ENCODE data around the gene RIPK3. TPM values are rescaled to one million over a fixed set of nuclear protein-coding genes. Genes with fewer than 3 reads are reported as not detected.

The RIPK3 gene
- total RNA-seq, 2 donors from 2014 or later, result 1.9 to 7.6 TPM

DNA sequence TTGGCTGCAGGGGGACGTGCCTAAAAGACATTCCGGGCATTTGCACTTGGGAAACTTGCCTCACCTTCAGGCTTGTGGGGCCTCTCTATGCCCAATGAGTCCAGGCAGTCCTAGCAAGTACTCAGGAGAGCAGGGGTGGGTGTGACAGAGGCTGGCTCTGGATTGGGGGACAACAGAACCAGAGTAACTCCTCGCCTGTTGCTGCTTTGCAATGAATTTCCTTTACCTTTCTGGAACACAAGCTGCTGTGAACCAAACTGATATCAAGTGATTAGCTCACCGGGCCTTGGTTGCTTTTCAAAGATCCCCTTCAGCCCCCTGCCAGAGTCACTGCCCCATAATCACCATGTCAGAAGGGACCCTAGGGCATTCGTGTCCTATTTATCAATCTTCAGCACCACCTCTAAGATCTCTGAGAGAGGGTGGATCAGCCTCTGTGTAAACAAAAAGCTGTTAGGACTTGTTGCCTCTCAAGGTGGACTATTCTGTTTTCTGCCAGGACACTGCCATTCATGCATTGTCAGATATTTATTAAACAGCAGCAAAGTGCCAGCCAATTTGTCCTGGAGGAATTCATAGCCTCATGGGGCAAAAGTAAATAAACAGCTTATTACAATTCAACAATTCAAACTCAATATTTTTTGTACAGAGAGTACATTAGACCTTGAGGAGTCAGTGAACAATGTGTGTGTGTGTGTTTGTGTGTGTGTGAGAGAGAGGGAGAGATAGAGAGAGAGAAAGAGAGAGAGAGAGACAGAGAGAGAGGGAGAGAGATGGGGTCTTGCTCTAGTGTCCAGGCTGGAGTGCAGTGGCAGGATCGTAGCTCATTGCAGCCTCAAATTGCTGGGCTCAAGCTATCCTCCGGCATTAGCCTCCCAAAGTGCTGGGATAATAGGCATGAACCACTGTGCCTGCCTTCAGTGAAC lies 39.5 kb upstream of the RIPK3 start:
- DNase-seq (ENCODE audit: low spot score), result no peak
- TF ChIP-seq, protein P1, sequence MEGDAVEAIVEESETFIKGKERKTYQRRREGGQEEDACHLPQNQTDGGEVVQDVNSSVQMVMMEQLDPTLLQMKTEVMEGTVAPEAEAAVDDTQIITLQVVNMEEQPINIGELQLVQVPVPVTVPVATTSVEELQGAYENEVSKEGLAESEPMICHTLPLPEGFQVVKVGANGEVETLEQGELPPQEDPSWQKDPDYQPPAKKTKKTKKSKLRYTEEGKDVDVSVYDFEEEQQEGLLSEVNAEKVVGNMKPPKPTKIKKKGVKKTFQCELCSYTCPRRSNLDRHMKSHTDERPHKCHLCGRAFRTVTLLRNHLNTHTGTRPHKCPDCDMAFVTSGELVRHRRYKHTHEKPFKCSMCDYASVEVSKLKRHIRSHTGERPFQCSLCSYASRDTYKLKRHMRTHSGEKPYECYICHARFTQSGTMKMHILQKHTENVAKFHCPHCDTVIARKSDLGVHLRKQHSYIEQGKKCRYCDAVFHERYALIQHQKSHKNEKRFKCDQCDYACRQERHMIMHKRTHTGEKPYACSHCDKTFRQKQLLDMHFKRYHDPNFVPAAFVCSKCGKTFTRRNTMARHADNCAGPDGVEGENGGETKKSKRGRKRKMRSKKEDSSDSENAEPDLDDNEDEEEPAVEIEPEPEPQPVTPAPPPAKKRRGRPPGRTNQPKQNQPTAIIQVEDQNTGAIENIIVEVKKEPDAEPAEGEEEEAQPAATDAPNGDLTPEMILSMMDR (IDR thresholded peaks at IDR 0.05), result no peak
- TF ChIP-seq POLR2A (IDR thresholded peaks at IDR 0.05) (no peak), POLR2AphosphoS5 (IDR thresholded peaks at IDR 0.05) (no peak)
- no peaks in the 10 kb centered on the region for H3K9me3 ChIP-seq
- peak overlapping the region; percentile 4 to 10 for H3K27ac ChIP-seq
- 58% methylated on average over 7 of the region's 7 CpGs for WGBS
- H3K4me1 ChIP-seq (replicated peaks), result no peaks in the 10 kb centered on the region
- H3K27me3 ChIP-seq (replicated peaks; ENCODE audit: insufficient read depth), result no peaks in the 10 kb centered on the region
- no peak overlapping the region for H3K4me3 ChIP-seq
- H3K36me3 ChIP-seq, result no peaks in the 10 kb centered on the region
- intact Hi-C loops (cut with DNase I), result no loop called here

DNA sequence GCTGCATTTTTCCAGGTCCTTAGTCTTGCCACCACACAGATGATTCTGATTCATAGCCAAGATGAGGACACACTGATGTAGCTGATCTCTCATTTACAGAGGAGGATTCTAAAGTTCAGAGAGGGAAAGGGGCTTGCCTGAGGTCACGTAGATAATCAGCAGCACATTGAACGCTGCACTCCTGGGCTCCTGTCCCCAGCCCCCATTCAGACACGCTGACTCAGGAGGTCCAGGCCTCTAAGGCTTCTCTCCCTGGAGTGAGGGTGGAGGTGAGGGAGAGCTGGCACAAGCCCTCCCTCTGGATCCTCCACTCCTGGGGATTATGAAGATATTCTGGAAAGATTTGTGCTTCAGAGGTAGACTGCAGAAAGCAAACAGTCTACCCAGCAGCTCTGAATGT lies 38.5 kb upstream of the RIPK3 start:
- DNase-seq (ENCODE audit: low spot score), result no peak
- Histone ChIP-seq H3K4me1 (replicated peaks) (no peaks in the 10 kb centered on the region), H3K36me3 (no peaks in the 10 kb centered on the region), H3K4me3 (no peak overlapping the region), H3K27me3 (replicated peaks; ENCODE audit: insufficient read depth) (no peaks in the 10 kb centered on the region), H3K9me3 (no peaks in the 10 kb centered on the region), H3K27ac (peak overlapping the region in 1 of 2 donors; percentile 10)
- TF ChIP-seq POLR2A (IDR thresholded peaks at IDR 0.05), result no peak
- TF ChIP-seq POLR2AphosphoS5 (IDR thresholded peaks at IDR 0.05), result no peak
- TF ChIP-seq, protein P1 (IDR thresholded peaks at IDR 0.05), result no peak
- 92% methylated on average over 3 of the region's 3 CpGs for WGBS
- intact Hi-C loops (cut with DNase I), result no loop called here

DNA sequence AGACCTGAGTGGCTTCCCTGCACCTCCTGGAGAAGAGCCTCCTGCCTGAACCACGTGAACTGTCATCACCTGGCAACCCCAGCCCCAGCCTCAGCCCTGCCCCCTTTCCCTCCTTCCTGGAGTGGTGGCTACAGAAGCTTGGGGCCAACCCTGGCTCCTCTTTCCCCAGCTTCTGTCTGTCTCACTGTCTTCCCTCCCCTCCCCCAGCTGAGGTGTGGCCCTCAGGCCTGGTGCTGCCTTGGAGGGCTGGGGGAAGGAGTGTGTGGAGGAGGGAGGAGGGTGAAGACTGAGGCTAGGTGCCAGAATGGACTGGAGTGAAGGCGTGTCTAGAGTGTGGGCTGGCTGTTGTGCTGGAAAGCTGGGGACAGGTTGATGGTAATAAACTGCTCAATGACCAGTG lies 37.9 kb upstream of the RIPK3 start:
- Histone ChIP-seq H3K4me1 (replicated peaks) (no peaks in the 10 kb centered on the region), H3K9me3 (no peaks in the 10 kb centered on the region), H3K27ac (no peak overlapping the region), H3K27me3 (replicated peaks; ENCODE audit: insufficient read depth) (no peaks in the 10 kb centered on the region), H3K4me3 (no peak overlapping the region), H3K36me3 (no peaks in the 10 kb centered on the region)
- no peak for DNase-seq (ENCODE audit: low spot score)
- TF ChIP-seq POLR2AphosphoS5 (IDR thresholded peaks at IDR 0.05), result no peak
- TF ChIP-seq, protein P1 (IDR thresholded peaks at IDR 0.05), result no peak
- no peak for TF ChIP-seq POLR2A (IDR thresholded peaks at IDR 0.05)
- 28% methylated on average over 2 of the region's 2 CpGs for WGBS
- intact Hi-C loops (cut with DNase I), result no loop called here

DNA sequence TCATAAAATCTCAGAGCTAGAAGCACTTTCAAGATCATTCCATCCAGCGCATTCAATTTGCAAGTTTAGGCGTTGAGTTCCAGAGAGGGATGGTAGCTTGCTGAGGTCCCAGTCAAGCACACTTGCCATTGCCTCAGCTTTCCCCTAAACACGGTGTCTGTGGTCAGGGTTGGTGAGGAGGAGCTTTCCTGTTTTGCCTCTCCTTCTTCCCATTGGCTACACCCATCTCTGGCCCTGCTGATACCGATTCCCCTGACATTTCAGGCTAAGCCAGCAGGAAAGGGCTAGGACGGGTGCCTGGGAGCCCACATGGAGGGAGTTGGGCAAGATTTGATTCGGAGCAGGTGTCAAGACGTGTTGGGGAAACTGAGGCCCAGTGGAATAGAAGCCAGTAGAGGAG lies 37.3 kb upstream of the RIPK3 start:
- WGBS, result 84% methylated on average over 7 of the region's 7 CpGs
- no peak for DNase-seq (ENCODE audit: low spot score)
- Histone ChIP-seq H3K4me1 (replicated peaks) (no peaks in the 10 kb centered on the region), H3K27ac (no peak overlapping the region), H3K27me3 (replicated peaks; ENCODE audit: insufficient read depth) (no peaks in the 10 kb centered on the region), H3K36me3 (no peaks in the 10 kb centered on the region), H3K4me3 (no peak overlapping the region), H3K9me3 (no peaks in the 10 kb centered on the region)
- no peak for TF ChIP-seq POLR2A (IDR thresholded peaks at IDR 0.05)
- no peak for TF ChIP-seq POLR2AphosphoS5 (IDR thresholded peaks at IDR 0.05)
- TF ChIP-seq, protein P1 (IDR thresholded peaks at IDR 0.05), result no peak
- intact Hi-C loops (cut with DNase I), result no loop called here

Measured in prostate gland (tissue), 2 donors.